Uterus (tissue), 4 donors: ENCODE data around the gene AKT3. TPM values are rescaled to one million over a fixed set of nuclear protein-coding genes. Genes with fewer than 3 reads are reported as not detected.

ENCODE experiments used
- DNase-seq, 2 donors: peaks; one replicate each; pipeline ENCODE4 v3.0.0-alpha.2; 2019 to 2020
- H3K27ac ChIP-seq, 2 donors: fragments of 200-600 bp; sonication (generic); 1 replicate in 1 of 2; 2 replicates in 1 of 2; pipeline ENCODE4 v1.5.1; 2016 to 2018
- H3K27me3 ChIP-seq, 2 donors: fragments of 200-600 bp; sonication (generic); one replicate each; pipeline ENCODE4 v1.5.1; 2018 to 2019; ENCODE audit warnings: control low read depth in 1 of 2
- H3K36me3 ChIP-seq, 2 donors: fragments of 200-600 bp; sonication (generic); one replicate each; pipeline ENCODE4 v1.5.1; 2019; ENCODE audit warnings: control low read depth in 1 of 2
- H3K4me1 ChIP-seq, 2 donors: fragments of 200-600 bp; sonication (generic); one replicate each; pipeline ENCODE4 v1.5.1; 2018 to 2019; ENCODE audit warnings: control low read depth in 1 of 2
- H3K4me3 ChIP-seq, 2 donors: fragments of 200-600 bp; sonication (generic); 1 replicate in 1 of 2; 2 replicates in 1 of 2; pipeline ENCODE4 v1.5.1; 2018 to 2019; ENCODE audit warnings: mild to moderate bottlenecking in 1 of 2
- H3K9me3 ChIP-seq, 2 donors: fragments of 200-600 bp; sonication (generic); one replicate each; pipeline ENCODE4 v1.5.1; 2019; ENCODE audit warnings: control low read depth in 1 of 2
- CTCF ChIP-seq, 4 experiments: fragments of 200-600 bp in 2 of 4; fragments of 450-650 bp in 2 of 4; sonication (generic) in 2 of 4; IDR thresholded peaks; one replicate each; pipeline ENCODE4 v1.5.1; 2016 to 2019; ENCODE audit warnings: antibody characterized with exemption in 4 of 4, mild to moderate bottlenecking in 2 of 4, moderate library complexity in 1 of 4
- POLR2A ChIP-seq, 2 donors: fragments of 450-650 bp; IDR thresholded peaks; one replicate each; pipeline ENCODE4 v1.6.1; 2016; ENCODE audit warnings: antibody characterized with exemption in 2 of 2, mild to moderate bottlenecking in 1 of 2, moderate library complexity in 1 of 2
- intact Hi-C: fragments of 100-400 bp; cut with DNase I; formaldehyde crosslinking; loops from one replicate; pipeline ENCODE4 v1.15.1; 2023; ENCODE audit warnings: low total_unique reads
- total RNA-seq, 4 donors: library from RNA; depleted of rRNA in 3 of 4; stranded (reverse); fragments of >200 nt in 3 of 4; gene quantifications; one replicate each; pipeline versions ENCODE4 v1.1.0 to v1.2.4, GENCODE V29; 2014 to 2023
- donor health status: DM: yes; HTN: yes; CAD: no.

The AKT3 gene
- total RNA-seq, 4 donors from 2014 or later = 39.2 to 227 (median 97.6) TPM

DNA sequence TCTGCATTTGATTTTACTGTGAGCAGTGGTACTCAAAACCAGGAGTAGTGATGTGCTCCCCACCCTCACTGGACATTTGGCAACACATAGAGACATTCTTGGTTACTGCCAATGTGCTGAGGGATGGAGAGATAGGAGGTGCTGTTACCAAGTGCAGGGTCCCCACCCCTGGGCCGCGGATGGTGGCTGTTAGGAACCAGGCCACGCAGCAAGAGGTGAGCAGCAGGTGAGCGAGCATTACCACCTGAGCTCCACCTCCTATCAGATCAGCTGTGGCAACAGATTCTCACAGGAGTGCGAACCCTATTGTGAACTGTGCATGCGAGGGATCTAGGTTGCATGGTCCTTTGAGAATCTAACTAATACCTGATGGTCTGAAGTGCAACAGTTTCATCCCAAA lies 95.7 kb downstream of the AKT3 start:
- H3K4me1 ChIP-seq = peaks cover 0 to 5% of the 10 kb centered on the region in 2 donors
- DNase-seq = no peak
- no peak overlapping the region for H3K27ac ChIP-seq
- H3K9me3 ChIP-seq = no peaks in the 10 kb centered on the region
- no peaks in the 10 kb centered on the region for H3K27me3 ChIP-seq
- no peaks in the 10 kb centered on the region for H3K36me3 ChIP-seq
- H3K4me3 ChIP-seq = no peak overlapping the region
- intact Hi-C loops = no loop called here
- TF ChIP-seq POLR2A (IDR thresholded peaks at IDR 0.05) = no peak
- no peak for TF ChIP-seq CTCF (IDR thresholded peaks at IDR 0.05)

- Histone ChIP-seq H3K9me3 (no peaks in the 10 kb centered on the region), H3K36me3 (no peaks in the 10 kb centered on the region), H3K27me3 (no peaks in the 10 kb centered on the region), H3K4me3 (no peak overlapping the region), H3K4me1 (peaks cover 0 to 8% of the 10 kb centered on the region in 2 donors), H3K27ac (no peak overlapping the region)
- TF ChIP-seq CTCF (IDR thresholded peaks at IDR 0.05) (no peak), POLR2A (IDR thresholded peaks at IDR 0.05) (no peak)
- intact Hi-C loops = no loop called here
- no peak for DNase-seq
These were observed 98.5 kb downstream of the AKT3 start for GRCh38 chr1:243751506-243751905.

- peaks cover 0 to 2% of the 10 kb centered on the region in 2 donors for H3K4me1 ChIP-seq
- no peaks in the 10 kb centered on the region for H3K27me3 ChIP-seq
- intact Hi-C loops = no loop called here
- TF ChIP-seq POLR2A (IDR thresholded peaks at IDR 0.05) (no peak), CTCF (IDR thresholded peaks at IDR 0.05) (peak; percentile 64 to 75 (median 70))
- no peaks in the 10 kb centered on the region for H3K9me3 ChIP-seq
- peak in 1 of 2 donors; percentile 24 for DNase-seq
- H3K27ac ChIP-seq = peak overlapping the region in 1 of 2 donors; percentile 29
- H3K36me3 ChIP-seq = no peaks in the 10 kb centered on the region
- H3K4me3 ChIP-seq = no peak overlapping the region
These were observed 101.2 kb downstream of the AKT3 start for GRCh38 chr1:243748706-243749283.

DNA sequence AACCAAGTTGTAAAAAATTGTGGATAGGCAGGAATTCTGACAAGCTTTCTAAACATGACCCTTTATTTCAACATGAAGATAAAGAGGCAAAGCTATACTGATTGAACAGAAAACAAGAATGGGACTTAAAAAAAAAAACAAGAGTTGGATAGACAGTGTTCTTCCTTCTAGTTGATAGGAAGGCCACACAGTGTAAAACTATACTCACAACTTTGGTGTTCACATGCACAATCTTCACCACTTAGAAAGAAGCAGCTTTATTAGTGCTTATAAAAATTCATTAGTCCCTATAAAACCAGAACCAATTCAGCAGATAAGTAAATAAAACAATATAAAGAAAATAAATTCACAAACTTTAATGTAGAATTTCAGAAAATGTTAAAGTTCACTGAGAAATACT lies 101.8 kb downstream of the AKT3 start:
- Histone ChIP-seq H3K27ac (no peak overlapping the region), H3K36me3 (no peaks in the 10 kb centered on the region), H3K4me3 (no peak overlapping the region), H3K9me3 (no peaks in the 10 kb centered on the region), H3K4me1 (peaks cover 0 to 2% of the 10 kb centered on the region in 2 donors), H3K27me3 (no peaks in the 10 kb centered on the region)
- no peak for DNase-seq
- no peak for TF ChIP-seq CTCF (IDR thresholded peaks at IDR 0.05)
- no peak for TF ChIP-seq POLR2A (IDR thresholded peaks at IDR 0.05)
- intact Hi-C loops = no loop called here

GRCh38 chr1:243746751-243747150 lies 103.3 kb downstream of the AKT3 start:
- intact Hi-C loops = no loop called here
- no peak for DNase-seq
- H3K27me3 ChIP-seq = no peaks in the 10 kb centered on the region
- H3K9me3 ChIP-seq = no peaks in the 10 kb centered on the region
- no peak overlapping the region for H3K27ac ChIP-seq
- H3K4me3 ChIP-seq = no peak overlapping the region
- peaks cover 0 to 2% of the 10 kb centered on the region in 2 donors for H3K4me1 ChIP-seq
- H3K36me3 ChIP-seq = no peaks in the 10 kb centered on the region
- TF ChIP-seq CTCF (IDR thresholded peaks at IDR 0.05) (no peak), POLR2A (IDR thresholded peaks at IDR 0.05) (no peak)
